WTC11 (cell line): Measurements from ENCODE around the gene FMN2. TPM values are rescaled to one million over a fixed set of nuclear protein-coding genes. Genes with fewer than 3 reads are reported as not detected.

ENCODE experiments used
- ATAC-seq: fragments of 200-7000 bp; cut with Tn5 transposase; 2 replicates; pipeline ENCODE4 v1.10.0; 2021; ENCODE audit warnings: mild to moderate bottlenecking, moderate library complexity
- CTCF ChIA-PET: fragments of 300-600 bp; sonication (Branson Sonifier 250); formaldehyde crosslinking; loops from one replicate; lab custom pipeline; 2021; ENCODE audit warnings: antibody characterized with exemption; lab: Charles Lee
- POLR2A ChIA-PET: fragments of 350-600 bp; sonication (Branson Sonifier 250); formaldehyde crosslinking; loops from one replicate; lab custom pipeline; 2021; ENCODE audit warnings: antibody characterized with exemption; lab: Charles Lee
- DNase-seq: peaks from one replicate; pipeline ENCODE4 v3.0.0; 2021; ENCODE audit warnings: low spot score
- H3K27ac Mint-ChIP-seq: 2 replicates; pipeline ENCODE4 v1.8.0; 2021; ENCODE audit warnings: mixed read lengths
- H3K27me3 Mint-ChIP-seq: 2 replicates; pipeline ENCODE4 v1.8.0; 2021; ENCODE audit warnings: low read depth, mild to moderate bottlenecking, moderate library complexity, mixed read lengths
- H3K36me3 Mint-ChIP-seq: 2 replicates; pipeline ENCODE4 v1.8.0; 2021; ENCODE audit warnings: mixed read lengths
- H3K4me1 Mint-ChIP-seq: 2 replicates; pipeline ENCODE4 v1.8.0; 2022; ENCODE audit warnings: mixed read lengths
- H3K4me3 Mint-ChIP-seq: 2 replicates; pipeline ENCODE4 v1.8.0; 2021; ENCODE audit warnings: mild to moderate bottlenecking, moderate library complexity, mixed read lengths
- H3K9me3 Mint-ChIP-seq: 2 replicates; pipeline ENCODE4 v1.8.0; 2021; ENCODE audit warnings: mixed read lengths
- AFF4 ChIP-seq: sonication (generic); formaldehyde crosslinking; IDR thresholded peaks from 2 replicates; pipeline ENCODE4 v1.8.1; 2023; ENCODE audit warnings: mild to moderate bottlenecking, missing genetic modification reagents, borderline replicate concordance
- ATF2 ChIP-seq: sonication (generic); formaldehyde crosslinking; IDR thresholded peaks from 2 replicates; pipeline ENCODE4 v1.8.1; 2022; ENCODE audit warnings: low read depth, missing genetic modification reagents, borderline replicate concordance
- CDX4 ChIP-seq: fragments of 250-450 bp; sonication (Bioruptor Pico); IDR thresholded peaks from 2 replicates; pipeline ENCODE4 v1.9.0; 2021; ENCODE audit warnings: moderate library complexity, mild to moderate bottlenecking, inconsistent platforms, borderline replicate concordance
- E2F1 ChIP-seq: sonication (generic); formaldehyde crosslinking; IDR thresholded peaks from 2 replicates; pipeline ENCODE4 v1.8.0; 2022; ENCODE audit warnings: mild to moderate bottlenecking, missing genetic modification reagents
- FOXJ3 ChIP-seq: sonication (generic); formaldehyde crosslinking; IDR thresholded peaks from 2 replicates; pipeline ENCODE4 v1.9.0; 2021; ENCODE audit warnings: missing genetic modification reagents, mild to moderate bottlenecking, borderline replicate concordance
- GTF2I ChIP-seq: fragments of 250-450 bp; sonication (Bioruptor Pico); conservative IDR thresholded peaks from 2 replicates; pipeline ENCODE4 v1.4.0; 2021; ENCODE audit warnings: mild to moderate bottlenecking
- HMGA2 ChIP-seq: fragments of 250-450 bp; sonication (Bioruptor Pico); IDR thresholded peaks from 2 replicates; pipeline ENCODE4 v1.4.0; 2021; ENCODE audit warnings: mild to moderate bottlenecking, moderate library complexity
- IRF1 ChIP-seq: sonication (generic); formaldehyde crosslinking; IDR thresholded peaks from 2 replicates; pipeline ENCODE4 v1.8.0; 2023; ENCODE audit warnings: missing genetic modification reagents
- JAZF1 ChIP-seq: fragments of 250-450 bp; sonication (Bioruptor Pico); IDR thresholded peaks from 2 replicates; pipeline ENCODE4 v1.9.0; 2021; ENCODE audit warnings: moderate library complexity, mild to moderate bottlenecking, inconsistent platforms
- MLX ChIP-seq: sonication (generic); formaldehyde crosslinking; IDR thresholded peaks from 2 replicates; pipeline ENCODE4 v1.8.1; 2023; ENCODE audit warnings: mild to moderate bottlenecking, missing genetic modification reagents, moderate library complexity
- NFE2L1 ChIP-seq: sonication (generic); formaldehyde crosslinking; IDR thresholded peaks from 2 replicates; pipeline ENCODE4 v1.8.1; 2023; ENCODE audit warnings: missing genetic modification reagents
- NR1H2 ChIP-seq: sonication (generic); formaldehyde crosslinking; IDR thresholded peaks from 2 replicates; pipeline ENCODE4 v1.9.0; 2021; ENCODE audit warnings: mild to moderate bottlenecking, moderate library complexity, missing genetic modification reagents
- OVOL2 ChIP-seq: fragments of 250-450 bp; sonication (Bioruptor Pico); IDR thresholded peaks from 2 replicates; pipeline ENCODE4 v1.9.0; 2021; ENCODE audit warnings: mild to moderate bottlenecking, borderline replicate concordance
- TP53 ChIP-seq: sonication (generic); formaldehyde crosslinking; IDR thresholded peaks from 2 replicates; pipeline ENCODE4 v1.8.1; 2023; ENCODE audit warnings: mild to moderate bottlenecking, missing genetic modification reagents
- USF1 ChIP-seq: sonication (generic); formaldehyde crosslinking; IDR thresholded peaks from 2 replicates; pipeline ENCODE4 v1.8.0; 2022; ENCODE audit warnings: mild to moderate bottlenecking, missing genetic modification reagents
- USF2 ChIP-seq: sonication (generic); formaldehyde crosslinking; IDR thresholded peaks from 2 replicates; pipeline ENCODE4 v1.8.1; 2023; ENCODE audit warnings: mild to moderate bottlenecking, missing genetic modification reagents, moderate library complexity
- ZMAT4 ChIP-seq: fragments of 250-450 bp; sonication (Bioruptor Pico); IDR thresholded peaks from 2 replicates; pipeline ENCODE4 v1.9.0; 2021; ENCODE audit warnings: mild to moderate bottlenecking
- ZNF121 ChIP-seq: sonication (generic); formaldehyde crosslinking; IDR thresholded peaks from 2 replicates; pipeline ENCODE4 v1.8.0; 2023; ENCODE audit warnings: missing genetic modification reagents
- ZNF232 ChIP-seq: sonication (generic); formaldehyde crosslinking; IDR thresholded peaks from 2 replicates; pipeline ENCODE4 v1.8.0; 2022; ENCODE audit warnings: mild to moderate bottlenecking, missing genetic modification reagents
- ZNF425 ChIP-seq: fragments of 250-450 bp; sonication (Bioruptor Pico); conservative IDR thresholded peaks from 2 replicates; pipeline ENCODE4 v1.9.0; 2021; ENCODE audit warnings: mild to moderate bottlenecking
- total RNA-seq: library from RNA; stranded (reverse); gene quantifications from 3 replicates; pipeline ENCODE4 v1.2.3, GENCODE V29; 2021

The FMN2 gene
- total RNA-seq, 1 experiment from 2014 or later, result 1.8 TPM

- POLR2A ChIA-PET, result no interaction called here
- DNase-seq (no peak), ATAC-seq (no peak)
- peaks cover 5% of the 10 kb centered on the region for H3K9me3 Mint-ChIP-seq
- peaks cover 21% of the 10 kb centered on the region for H3K4me1 Mint-ChIP-seq
- CTCF ChIA-PET, result no interaction called here
- no peak overlapping the region for H3K27ac Mint-ChIP-seq
- TF ChIP-seq FOXJ3 (CRISPR knock-in tag) (no peak), NFE2L1 (CRISPR knock-in tag) (no peak), ZNF121 (CRISPR knock-in tag) (no peak), USF1 (no peak), ATF2 (CRISPR knock-in tag) (no peak)
- H3K27me3 Mint-ChIP-seq, result no peaks in the 10 kb centered on the region
- H3K36me3 Mint-ChIP-seq, result no peaks in the 10 kb centered on the region
- no peak overlapping the region for H3K4me3 Mint-ChIP-seq
Measured at GRCh38 chr1:240309769-240310168, 218.1 kb downstream of the FMN2 start.

- ATAC-seq, result no peak
- DNase-seq, result no peak
- TF ChIP-seq ZNF425 (CRISPR knock-in tag) (no peak), MLX (no peak), IRF1 (no peak), AFF4 (CRISPR knock-in tag) (no peak), HMGA2 (CRISPR knock-in tag) (no peak), ZMAT4 (CRISPR knock-in tag) (no peak), TP53 (CRISPR knock-in tag) (no peak), OVOL2 (CRISPR knock-in tag) (no peak), NR1H2 (CRISPR knock-in tag) (no peak), USF2 (CRISPR knock-in tag) (no peak), CDX4 (CRISPR knock-in tag) (no peak), GTF2I (CRISPR knock-in tag) (no peak), E2F1 (CRISPR knock-in tag) (no peak), JAZF1 (CRISPR knock-in tag) (no peak), ZNF232 (CRISPR knock-in tag) (no peak)
Measured at GRCh38 chr1:240310226-240310925, 218.7 kb downstream of the FMN2 start.

More at GRCh38 chr1:240310226-240310925, 218.7 kb downstream of the FMN2 start:
- Mint-ChIP-seq H3K36me3 (no peaks in the 10 kb centered on the region), H3K4me1 (peaks cover 21% of the 10 kb centered on the region), H3K27ac (no peak overlapping the region), H3K27me3 (no peaks in the 10 kb centered on the region), H3K4me3 (no peak overlapping the region), H3K9me3 (peaks cover 5% of the 10 kb centered on the region)
- ChIA-PET POLR2A (no interaction called here), CTCF (interaction anchor here (1.4 kb wide), 1 partner anchor 305 kb away, joined by 3 read pairs; no protein-coding TSS in a partner anchor)
